GM23338 (cell line): Measurements from ENCODE around the gene IL15RA. TPM values are rescaled to one million over a fixed set of nuclear protein-coding genes. Genes with fewer than 3 reads are reported as not detected.

ENCODE experiments used
- ATAC-seq: fragments of 200-7000 bp; cut with Tn5 transposase; 3 replicates; pipeline ENCODE4 v1.9.1; 2020
- DNase-seq: peaks from one replicate; pipeline ENCODE4 v3.0.0-alpha.2; 2015; ENCODE audit warnings: low spot score
- H2AFZ ChIP-seq: fragments of 200-600 bp; sonication (generic); 2 replicates; pipeline ENCODE4 v1.8.0; 2016; ENCODE audit warnings: antibody characterized with exemption, mild to moderate bottlenecking, moderate library complexity
- H3F3A ChIP-seq: fragments of 200-600 bp; sonication (generic); replicated peaks from 2 replicates; pipeline ENCODE4 v1.8.0; 2017; ENCODE audit warnings: antibody characterized with exemption, mixed run types, low read depth
- H3K27ac ChIP-seq: fragments of 200-600 bp; sonication (generic); 2 replicates; pipeline ENCODE4 v1.6.1; 2016; ENCODE audit warnings: low read depth
- H3K27me3 ChIP-seq: fragments of 200-600 bp; sonication (generic); 2 replicates; pipeline ENCODE4 v1.8.0; 2016; ENCODE audit warnings: mild to moderate bottlenecking, mixed run types, moderate library complexity; ENCODE audit not compliant: insufficient read depth
- H3K36me3 ChIP-seq: fragments of 200-600 bp; sonication (generic); 2 replicates; pipeline ENCODE4 v1.8.0; 2016; ENCODE audit warnings: mild to moderate bottlenecking; ENCODE audit not compliant: insufficient read depth
- H3K4me1 ChIP-seq: fragments of 200-600 bp; sonication (generic); 2 replicates; pipeline ENCODE4 v1.8.0; 2016; ENCODE audit warnings: mild to moderate bottlenecking, moderate library complexity; ENCODE audit not compliant: insufficient read depth
- H3K4me2 ChIP-seq: fragments of 200-600 bp; sonication (generic); 2 replicates; pipeline ENCODE4 v1.7.1; 2017; ENCODE audit warnings: mixed run types
- H3K4me3 ChIP-seq: fragments of 200-600 bp; sonication (generic); 2 replicates; pipeline ENCODE4 v1.6.1; 2016; ENCODE audit warnings: mixed run types
- H3K79me2 ChIP-seq: fragments of 200-600 bp; sonication (generic); replicated peaks from 2 replicates; pipeline ENCODE4 v1.8.0; 2017; ENCODE audit warnings: mild to moderate bottlenecking; ENCODE audit not compliant: insufficient read depth
- H3K9me2 ChIP-seq: fragments of 200-600 bp; sonication (generic); 2 replicates; pipeline ENCODE4 v1.8.0; 2017; ENCODE audit not compliant: insufficient read depth
- H4K20me1 ChIP-seq: fragments of 200-600 bp; sonication (generic); replicated peaks from 2 replicates; pipeline ENCODE4 v1.8.0; 2017; ENCODE audit warnings: mild to moderate bottlenecking; ENCODE audit not compliant: insufficient read depth
- H3K27ac Mint-ChIP-seq: 2 replicates; pipeline ENCODE4 v1.8.0; 2020; ENCODE audit warnings: inconsistent platforms, mild to moderate bottlenecking, moderate library complexity, mixed read lengths
- H3K27me3 Mint-ChIP-seq: 3 replicates; pipeline ENCODE4 v1.8.0; 2022; ENCODE audit warnings: low read depth, mild to moderate bottlenecking, moderate library complexity, mixed read lengths, inconsistent platforms; ENCODE audit not compliant: insufficient read depth, poor library complexity
- H3K36me3 Mint-ChIP-seq: 3 replicates; pipeline ENCODE4 v1.8.0; 2021; ENCODE audit warnings: low read depth, mild to moderate bottlenecking, inconsistent platforms, moderate library complexity, mixed read lengths
- H3K4me1 Mint-ChIP-seq: 3 replicates; pipeline ENCODE4 v1.8.0; 2020; ENCODE audit warnings: mild to moderate bottlenecking, inconsistent platforms, mixed read lengths
- H3K4me3 Mint-ChIP-seq: 3 replicates; pipeline ENCODE4 v1.8.0; 2021; ENCODE audit warnings: moderate library complexity, mild to moderate bottlenecking, inconsistent platforms, mixed read lengths
- H3K9me3 Mint-ChIP-seq: 3 replicates; pipeline ENCODE4 v1.8.0; 2020; ENCODE audit warnings: moderate library complexity, mild to moderate bottlenecking, inconsistent platforms, mixed read lengths
- CREB1 ChIP-seq: fragments of 250-450 bp; sonication (Bioruptor Pico); IDR thresholded peaks from 2 replicates; pipeline ENCODE4 v1.5.0; 2020; ENCODE audit warnings: low read depth, mild to moderate bottlenecking, moderate library complexity
- CTCF ChIP-seq, 2 experiments: fragments of 200-600 bp in 1 of 2; sonication (generic) in 1 of 2; conservative IDR thresholded peaks; 2 replicates each; pipeline versions ENCODE4 v1.5.1 to v1.6.1; 2016 to 2017; ENCODE audit warnings: antibody characterized with exemption in 2 of 2, low read depth in 2 of 2, mild to moderate bottlenecking in 2 of 2, moderate library complexity in 1 of 2
- ETS1 ChIP-seq: IDR thresholded peaks from 2 replicates; pipeline ENCODE4 v1.6.1; 2016; ENCODE audit warnings: antibody characterized with exemption
- EZH2 ChIP-seq: fragments of 200-600 bp; sonication (generic); IDR thresholded peaks from one replicate; pipeline ENCODE4 v1.8.0; 2017; ENCODE audit warnings: antibody characterized with exemption, mild to moderate bottlenecking, low read depth; ENCODE audit not compliant: unreplicated experiment
- EZH2phosphoT487 ChIP-seq: fragments of 200-600 bp; sonication (generic); IDR thresholded peaks from one replicate; pipeline ENCODE4 v1.8.1; 2018; ENCODE audit warnings: antibody characterized with exemption; ENCODE audit not compliant: unreplicated experiment
- JUNB ChIP-seq: IDR thresholded peaks from one replicate; pipeline ENCODE4 v1.6.1; 2016; ENCODE audit warnings: antibody characterized with exemption; ENCODE audit not compliant: unreplicated experiment
- NANOG ChIP-seq: IDR thresholded peaks from 2 replicates; pipeline ENCODE4 v1.6.1; 2016; ENCODE audit warnings: antibody characterized with exemption, borderline replicate concordance
- POLR2AphosphoS5 ChIP-seq: IDR thresholded peaks from 2 replicates; pipeline ENCODE4 v1.6.1; 2016; ENCODE audit warnings: antibody characterized with exemption, low read depth
- REST ChIP-seq: IDR thresholded peaks from one replicate; pipeline ENCODE4 v1.6.1; 2018; ENCODE audit warnings: antibody characterized with exemption; ENCODE audit not compliant: unreplicated experiment
- STAT1 ChIP-seq: IDR thresholded peaks from one replicate; pipeline ENCODE4 v1.6.1; 2016; ENCODE audit warnings: antibody characterized with exemption; ENCODE audit not compliant: unreplicated experiment
- ZNF331 ChIP-seq: fragments of 250-450 bp; sonication (Bioruptor Pico); IDR thresholded peaks from 2 replicates; pipeline ENCODE4 v1.5.0; 2020; ENCODE audit warnings: low read depth, mild to moderate bottlenecking, moderate library complexity
- polyA plus RNA-seq: library from polyadenylated mRNA; unstranded; fragments of >200 nt; fragmentation: Nextera tagmentation; extraction: Ambion mirVana; gene quantifications from 2 replicates; pipeline ENCODE4 v1.2.1, GENCODE V29; 2016
- total RNA-seq: library from RNA; depleted of rRNA; stranded (reverse); fragments of >200 nt; shearing (Covaris generic); gene quantifications from 2 replicates; pipeline ENCODE4 v1.2.3, GENCODE V29; 2014

Gene IL15RA
- total and polyA plus RNA-seq, 2 experiments from 2014 or later, result 1.6 to 2.2 TPM

GRCh38 chr10:5947471-5948207 lies 29.7 kb downstream of the IL15RA start:
- ATAC-seq (no peak), DNase-seq (no peak)
- H3K27me3 ChIP-seq, result no peaks in the 10 kb centered on the region
- no peaks in the 10 kb centered on the region for H3F3A ChIP-seq
- no peak overlapping the region for H3K27ac ChIP-seq
- no peaks in the 10 kb centered on the region for H3K79me2 ChIP-seq
- H3K36me3 Mint-ChIP-seq, result no peaks in the 10 kb centered on the region; the same call in 2 of the 3 replicates
- no peak overlapping the region for H3K4me3 ChIP-seq
- peak overlapping the region; percentile 66; the same call in 1 of the 2 replicates for H2AFZ ChIP-seq
- 0 out of 2 replicates have a peak, but pooled peaks cover 2% of the 10 kb centered on the region for H3K9me2 ChIP-seq
- no peaks in the 10 kb centered on the region for H4K20me1 ChIP-seq
- H3K27me3 Mint-ChIP-seq, result peaks cover 13% of the 10 kb centered on the region
- H3K36me3 ChIP-seq, result no peaks in the 10 kb centered on the region
- peaks cover 39% of the 10 kb centered on the region for H3K4me1 Mint-ChIP-seq
- H3K4me1 ChIP-seq, result peaks cover 22% of the 10 kb centered on the region
- H3K27ac Mint-ChIP-seq, result no peak overlapping the region
- no peak overlapping the region for H3K4me2 ChIP-seq
- no peak for TF ChIP-seq REST
- no peak for TF ChIP-seq CREB1 (CRISPR knock-in tag)
- TF ChIP-seq POLR2AphosphoS5, result no peak
- no peak for TF ChIP-seq ETS1
- TF ChIP-seq ZNF331 (CRISPR knock-in tag), result no peak
- TF ChIP-seq JUNB, result no peak
- no peak overlapping the region for H3K4me3 Mint-ChIP-seq
- no peaks in the 10 kb centered on the region for H3K9me3 Mint-ChIP-seq

GRCh38 chr10:5946786-5947185 lies 30.6 kb downstream of the IL15RA start:
- H3K36me3 Mint-ChIP-seq, result no peaks in the 10 kb centered on the region; the same call in 2 of the 3 replicates
- H3K4me2 ChIP-seq, result no peak overlapping the region
- no peaks in the 10 kb centered on the region for H4K20me1 ChIP-seq
- peak overlapping the region; percentile 66 for H2AFZ ChIP-seq
- H3K4me1 ChIP-seq, result peaks cover 22% of the 10 kb centered on the region
- ATAC-seq (no peak), DNase-seq (no peak)
- no peaks in the 10 kb centered on the region for H3K9me3 Mint-ChIP-seq
- no peaks in the 10 kb centered on the region for H3K79me2 ChIP-seq
- H3F3A ChIP-seq, result no peaks in the 10 kb centered on the region
- no peaks in the 10 kb centered on the region for H3K36me3 ChIP-seq
- 0 out of 2 replicates have a peak, but pooled peaks cover 2% of the 10 kb centered on the region for H3K9me2 ChIP-seq
- H3K27me3 ChIP-seq, result no peaks in the 10 kb centered on the region
- H3K27ac Mint-ChIP-seq, result no peak overlapping the region
- no peak overlapping the region for H3K4me3 Mint-ChIP-seq
- H3K27me3 Mint-ChIP-seq, result peaks cover 13% of the 10 kb centered on the region
- no peak overlapping the region for H3K27ac ChIP-seq
- H3K4me1 Mint-ChIP-seq, result peaks cover 43% of the 10 kb centered on the region
- H3K4me3 ChIP-seq, result no peak overlapping the region
- no peak for TF ChIP-seq EZH2phosphoT487
- TF ChIP-seq NANOG, result no peak
- no peak for TF ChIP-seq CTCF (conservative IDR thresholded peaks at IDR 0.05; ENCODE audit: low read depth in 2 of 2)
- TF ChIP-seq CREB1 (CRISPR knock-in tag), result no peak
- TF ChIP-seq EZH2, result no peak
- no peak for TF ChIP-seq ETS1
- TF ChIP-seq REST, result no peak
- no peak for TF ChIP-seq STAT1
- no peak for TF ChIP-seq JUNB
- no peak for TF ChIP-seq POLR2AphosphoS5
- TF ChIP-seq ZNF331 (CRISPR knock-in tag), result no peak
